HCT116 (cell line): ENCODE results near the gene ELF5.

ENCODE experiments used
- CEBPB ChIP-seq: IDR thresholded peaks from 2 replicates; pipeline ENCODE4 v1.6.1; 2012; ENCODE audit warnings: low read depth
- EZH2 ChIP-seq: fragments of 200-600 bp; sonication (generic); IDR thresholded peaks from 2 replicates; pipeline ENCODE4 v1.6.1; 2017; ENCODE audit warnings: antibody characterized with exemption, mixed run types
- POLR2A ChIP-seq: IDR thresholded peaks from 2 replicates; pipeline ENCODE4 v1.7.0; 2011; ENCODE audit warnings: borderline replicate concordance; ENCODE audit not compliant: insufficient read depth, insufficient read length; ENCODE audit errors: extremely low read depth
- POLR2AphosphoS5 ChIP-seq: IDR thresholded peaks from 2 replicates; pipeline ENCODE4 v1.6.1; 2011; ENCODE audit warnings: mild to moderate bottlenecking, low read depth, low read length, moderate library complexity
- ZFX ChIP-seq: fragments of 450-650 bp; IDR thresholded peaks from 2 replicates; pipeline ENCODE4 v1.6.1; 2017
- ZNF274 ChIP-seq: fragments of 200-500 bp; sonication (Bioruptor generic); IDR thresholded peaks from 2 replicates; pipeline ENCODE4 v1.6.1; 2014; ENCODE audit warnings: mild to moderate bottlenecking, low read depth, low read length, inconsistent platforms
- TF ChIP-seq, protein P1 (sequence below), 3 experiments: fragments of 200-600 bp in 1 of 3; sonication (generic) in 1 of 3; IDR thresholded peaks in 2 of 3; conservative IDR thresholded peaks in 1 of 3; 2 replicates each; pipeline ENCODE4 v1.5.1; 2012 to 2017; ENCODE audit warnings: low read depth in 2 of 3, low read length in 2 of 3, antibody characterized with exemption in 1 of 3, borderline replicate concordance in 1 of 3, control low read depth in 1 of 3, mild to moderate bottlenecking in 1 of 3, mixed read lengths in 1 of 3, mixed run types in 1 of 3, moderate library complexity in 1 of 3; ENCODE audit not compliant: insufficient read depth in 1 of 3
- TF ChIP-seq, protein P2 (sequence below): IDR thresholded peaks from 2 replicates; pipeline ENCODE4 v1.6.1; 2012; ENCODE audit warnings: low read depth

DNA sequence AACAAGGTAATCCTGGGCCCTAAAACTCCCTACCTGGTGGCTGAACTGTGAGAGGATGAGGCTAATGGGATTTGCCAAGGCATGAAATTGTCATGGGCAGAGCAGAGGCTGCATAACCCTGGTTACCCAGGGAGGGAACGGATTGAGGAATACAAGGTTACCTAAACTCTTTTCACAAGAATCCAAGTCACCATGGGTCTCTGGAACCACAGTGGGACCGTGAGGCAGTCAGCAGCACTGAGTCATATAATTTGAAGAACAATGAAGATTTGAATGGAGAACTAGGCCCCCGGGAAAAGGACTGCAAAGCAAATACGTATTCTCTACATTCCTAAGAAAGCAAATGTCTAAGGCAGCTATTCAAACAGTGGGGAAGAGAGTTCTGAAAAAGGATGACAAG lies 55.1 kb downstream of the ELF5 start:
- TF ChIP-seq POLR2AphosphoS5 (no peak), POLR2A (no peak), EZH2 (no peak), ZFX (no peak), CEBPB (no peak), ZNF274 (no peak)
- TF ChIP-seq, protein P1, sequence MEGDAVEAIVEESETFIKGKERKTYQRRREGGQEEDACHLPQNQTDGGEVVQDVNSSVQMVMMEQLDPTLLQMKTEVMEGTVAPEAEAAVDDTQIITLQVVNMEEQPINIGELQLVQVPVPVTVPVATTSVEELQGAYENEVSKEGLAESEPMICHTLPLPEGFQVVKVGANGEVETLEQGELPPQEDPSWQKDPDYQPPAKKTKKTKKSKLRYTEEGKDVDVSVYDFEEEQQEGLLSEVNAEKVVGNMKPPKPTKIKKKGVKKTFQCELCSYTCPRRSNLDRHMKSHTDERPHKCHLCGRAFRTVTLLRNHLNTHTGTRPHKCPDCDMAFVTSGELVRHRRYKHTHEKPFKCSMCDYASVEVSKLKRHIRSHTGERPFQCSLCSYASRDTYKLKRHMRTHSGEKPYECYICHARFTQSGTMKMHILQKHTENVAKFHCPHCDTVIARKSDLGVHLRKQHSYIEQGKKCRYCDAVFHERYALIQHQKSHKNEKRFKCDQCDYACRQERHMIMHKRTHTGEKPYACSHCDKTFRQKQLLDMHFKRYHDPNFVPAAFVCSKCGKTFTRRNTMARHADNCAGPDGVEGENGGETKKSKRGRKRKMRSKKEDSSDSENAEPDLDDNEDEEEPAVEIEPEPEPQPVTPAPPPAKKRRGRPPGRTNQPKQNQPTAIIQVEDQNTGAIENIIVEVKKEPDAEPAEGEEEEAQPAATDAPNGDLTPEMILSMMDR (IDR thresholded peaks at IDR 0.05 in 2 of 3, conservative IDR thresholded peaks at IDR 0.05 in 1 of 3; ENCODE audit: borderline replicate concordance in 1 of 3, insufficient read depth in 1 of 3, low read depth in 2 of 3, low read length in 2 of 3), result no peak
- TF ChIP-seq, protein P2, sequence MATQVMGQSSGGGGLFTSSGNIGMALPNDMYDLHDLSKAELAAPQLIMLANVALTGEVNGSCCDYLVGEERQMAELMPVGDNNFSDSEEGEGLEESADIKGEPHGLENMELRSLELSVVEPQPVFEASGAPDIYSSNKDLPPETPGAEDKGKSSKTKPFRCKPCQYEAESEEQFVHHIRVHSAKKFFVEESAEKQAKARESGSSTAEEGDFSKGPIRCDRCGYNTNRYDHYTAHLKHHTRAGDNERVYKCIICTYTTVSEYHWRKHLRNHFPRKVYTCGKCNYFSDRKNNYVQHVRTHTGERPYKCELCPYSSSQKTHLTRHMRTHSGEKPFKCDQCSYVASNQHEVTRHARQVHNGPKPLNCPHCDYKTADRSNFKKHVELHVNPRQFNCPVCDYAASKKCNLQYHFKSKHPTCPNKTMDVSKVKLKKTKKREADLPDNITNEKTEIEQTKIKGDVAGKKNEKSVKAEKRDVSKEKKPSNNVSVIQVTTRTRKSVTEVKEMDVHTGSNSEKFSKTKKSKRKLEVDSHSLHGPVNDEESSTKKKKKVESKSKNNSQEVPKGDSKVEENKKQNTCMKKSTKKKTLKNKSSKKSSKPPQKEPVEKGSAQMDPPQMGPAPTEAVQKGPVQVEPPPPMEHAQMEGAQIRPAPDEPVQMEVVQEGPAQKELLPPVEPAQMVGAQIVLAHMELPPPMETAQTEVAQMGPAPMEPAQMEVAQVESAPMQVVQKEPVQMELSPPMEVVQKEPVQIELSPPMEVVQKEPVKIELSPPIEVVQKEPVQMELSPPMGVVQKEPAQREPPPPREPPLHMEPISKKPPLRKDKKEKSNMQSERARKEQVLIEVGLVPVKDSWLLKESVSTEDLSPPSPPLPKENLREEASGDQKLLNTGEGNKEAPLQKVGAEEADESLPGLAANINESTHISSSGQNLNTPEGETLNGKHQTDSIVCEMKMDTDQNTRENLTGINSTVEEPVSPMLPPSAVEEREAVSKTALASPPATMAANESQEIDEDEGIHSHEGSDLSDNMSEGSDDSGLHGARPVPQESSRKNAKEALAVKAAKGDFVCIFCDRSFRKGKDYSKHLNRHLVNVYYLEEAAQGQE, result no peak
